HL-60 (cell line): ENCODE measurements around the gene EYS.
A peak's percentile ranks its signal among the peaks of the same experiment; 100 is the strongest.

Experiments used
- DNase-seq, 2 experiments: peaks; one replicate each; pipeline ENCODE4 v3.0.0-alpha.2; 2010 to 2020; ENCODE audit warnings: low read depth in 1 of 2, low spot score in 1 of 2
- H3K27ac ChIP-seq: fragments of 250-450 bp; sonication (Bioruptor Pico); replicated peaks from 2 replicates; pipeline ENCODE4 v1.5.1; 2020; ENCODE audit warnings: mild to moderate bottlenecking, moderate library complexity
- H3K27me3 ChIP-seq: fragments of 250-450 bp; sonication (Bioruptor Pico); 2 replicates; pipeline ENCODE4 v1.5.1; 2021; ENCODE audit warnings: mild to moderate bottlenecking, moderate library complexity; ENCODE audit not compliant: insufficient read depth, poor library complexity, severe bottlenecking
- H3K4me3 ChIP-seq: replicated peaks from 2 replicates; pipeline ENCODE4 v1.5.1; 2011; ENCODE audit warnings: mild to moderate bottlenecking, control low read depth, low read length; ENCODE audit not compliant: insufficient read depth
- CTCF ChIP-seq: IDR thresholded peaks from one replicate; pipeline ENCODE4 v1.5.1; 2011; ENCODE audit warnings: low read length, control low read depth, inconsistent platforms; ENCODE audit not compliant: insufficient read depth
- GABPA ChIP-seq: IDR thresholded peaks from 2 replicates; pipeline ENCODE4 v1.6.1; 2012; ENCODE audit warnings: low read depth
- POLR2AphosphoS5 ChIP-seq: IDR thresholded peaks from 2 replicates; pipeline ENCODE4 v1.6.1; 2012; ENCODE audit warnings: low read depth
- REST ChIP-seq: IDR thresholded peaks from 2 replicates; pipeline ENCODE4 v1.6.1; 2012; ENCODE audit warnings: low read depth; ENCODE audit not compliant: insufficient replicate concordance
- SPI1 ChIP-seq: IDR thresholded peaks from 2 replicates; pipeline ENCODE4 v1.6.1; 2012; ENCODE audit warnings: low read depth, mild to moderate bottlenecking, borderline replicate concordance

EYS gene

GRCh38 chr6:64507661-64508060 lies 1199.4 kb downstream of the EYS start:
- Histone ChIP-seq H3K27me3 (no peaks in the 10 kb centered on the region), H3K27ac (no peak overlapping the region), H3K4me3 (no peak overlapping the region)
- TF ChIP-seq REST (no peak), POLR2AphosphoS5 (no peak), CTCF (no peak), SPI1 (no peak), GABPA (no peak)
- no peak for DNase-seq

- Histone ChIP-seq H3K27ac (no peak overlapping the region), H3K27me3 (no peaks in the 10 kb centered on the region), H3K4me3 (no peak overlapping the region)
- DNase-seq: peak in 1 of 2 experiments; percentile 4
- TF ChIP-seq CTCF (peak; percentile 29), REST (no peak), POLR2AphosphoS5 (no peak), SPI1 (no peak), GABPA (no peak)
Measured at GRCh38 chr6:64505312-64505711, 1201.7 kb downstream of the EYS start.

GRCh38 chr6:64504503-64504902 lies 1202.5 kb downstream of the EYS start:
- no peak for DNase-seq
- H3K27ac ChIP-seq: no peak overlapping the region

More at GRCh38 chr6:64504503-64504902, 1202.5 kb downstream of the EYS start:
- TF ChIP-seq POLR2AphosphoS5: no peak
- no peak for TF ChIP-seq GABPA
- TF ChIP-seq SPI1: no peak
- no peak for TF ChIP-seq CTCF
- TF ChIP-seq REST: no peak
- Histone ChIP-seq H3K27me3 (no peaks in the 10 kb centered on the region), H3K4me3 (no peak overlapping the region)
